Measurements from ENCODE around the gene NEU4.

DNA sequence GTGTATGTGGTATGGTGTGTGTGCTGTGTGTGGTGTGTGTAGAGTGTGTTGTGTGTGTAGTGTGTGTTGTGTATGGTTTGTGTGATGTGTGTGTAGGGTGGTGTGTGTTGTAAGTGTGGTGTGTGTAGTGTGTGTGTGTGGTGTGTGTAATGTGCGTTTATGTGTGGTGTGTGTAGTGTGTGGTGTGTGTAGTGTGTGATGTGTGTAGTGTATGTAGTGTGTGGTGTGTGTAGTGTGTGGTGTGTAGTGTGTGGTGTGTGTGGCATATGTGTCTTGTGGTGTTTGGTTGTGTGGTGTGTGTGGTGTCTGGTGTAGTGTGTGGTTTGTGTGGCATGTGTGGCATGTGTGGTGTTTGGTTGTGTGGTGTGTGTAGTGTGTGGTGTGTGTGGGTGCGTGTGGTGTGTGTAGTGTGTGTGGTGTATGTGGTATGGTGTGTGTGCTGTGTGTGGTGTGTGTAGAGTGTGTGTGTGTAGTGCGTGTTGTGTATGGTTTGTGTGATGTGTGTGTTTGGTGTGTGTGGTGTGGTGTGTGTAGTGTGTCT lies 56.5 kb downstream of the NEU4 start:
- no peak for TF ChIP-seq POLR2AphosphoS5 (IDR thresholded peaks at IDR 0.05; ENCODE audit: borderline replicate concordance, low read depth, low read length)
- no peak for TF ChIP-seq EZH2 (IDR thresholded peaks at IDR 0.05)

Data from SK-N-MC (cell line).